Hematopoietic multipotent progenitor cell treated with erythropoietin and hydrocortisone succinate and interleukin-3 and kit ligand, for 4 days (in vitro differentiated cells): ENCODE measurements around the gene MCM8.
"Not testable (repeated sequence)": the region's sequence is repeated elsewhere in the genome, so short reads cannot be mapped to it uniquely, and the experiment has no call there.

ENCODE experiments used
- DNase-seq: peaks from one replicate; pipeline ENCODE4 v3.0.0-alpha.2; 2015

The MCM8 gene

DNA sequence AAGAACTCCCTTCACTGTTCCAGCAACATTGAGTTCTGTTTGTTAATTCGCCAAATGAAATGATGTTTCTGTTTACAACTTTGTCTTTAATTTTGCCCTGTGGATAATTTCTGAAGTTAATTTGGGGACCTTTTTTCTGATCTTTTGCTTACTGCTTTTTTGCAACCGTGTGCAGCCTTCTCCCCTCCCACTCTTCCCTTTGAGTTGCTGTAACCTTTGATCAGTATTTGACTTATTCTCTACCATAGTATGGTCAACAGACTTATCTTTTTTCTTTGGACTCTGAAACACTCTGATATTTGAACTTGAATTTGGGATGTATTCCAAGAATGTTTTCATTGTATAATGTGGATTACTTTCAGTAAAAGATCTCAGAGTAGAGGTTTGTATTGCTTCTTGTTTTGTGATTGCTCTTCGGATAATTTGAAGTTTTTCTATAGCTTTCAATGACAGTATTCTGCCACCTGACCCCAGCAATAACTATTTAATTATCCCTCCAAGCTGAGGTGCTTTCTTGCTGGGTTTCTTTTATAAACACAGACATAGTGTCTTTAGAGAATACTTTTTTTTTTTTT is 57.2 kb downstream of the MCM8 start:
- DNase-seq, result no peak

DNA sequence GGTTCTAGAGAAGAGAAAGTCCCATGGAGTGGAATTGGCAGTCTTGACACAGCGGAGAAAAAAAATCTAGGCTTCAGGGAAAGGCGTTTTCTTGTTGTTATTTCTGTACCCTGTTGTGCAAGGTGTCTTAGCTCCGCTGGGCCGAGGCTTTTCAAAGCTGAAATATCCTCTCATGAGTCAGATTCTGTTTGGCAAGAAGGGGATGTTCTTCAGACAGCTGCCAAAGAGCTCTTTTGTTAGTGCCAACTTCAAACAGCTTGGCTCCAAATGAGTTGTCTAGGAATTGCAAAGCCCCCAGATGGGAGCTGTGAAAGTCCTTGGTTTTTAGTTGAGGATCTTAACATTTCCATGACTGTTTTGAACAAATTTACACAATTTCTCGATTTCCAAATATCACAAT is 57.8 kb downstream of the MCM8 start:
- peak; percentile 62 for DNase-seq

DNA sequence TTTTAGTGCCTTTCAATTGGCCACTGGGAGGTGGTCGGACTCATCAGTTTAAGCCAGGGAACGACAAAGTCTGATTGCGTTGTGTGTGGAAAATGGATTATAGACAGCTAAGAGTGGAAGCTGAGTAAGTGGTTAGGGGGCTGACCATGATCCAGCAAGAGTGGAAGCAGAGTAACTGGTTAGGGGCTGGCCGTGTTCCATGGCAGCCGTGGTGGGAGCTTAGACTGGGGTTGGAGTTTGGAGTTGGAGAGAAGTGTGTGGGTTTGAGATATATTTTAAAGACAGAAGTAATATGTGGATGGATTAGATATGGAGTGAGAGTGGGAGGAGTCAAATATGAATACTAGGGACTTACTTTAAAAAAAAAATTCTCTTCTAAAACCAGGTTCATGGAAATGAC is 61.7 kb downstream of the MCM8 start:
- peak; percentile 65 for DNase-seq

DNA sequence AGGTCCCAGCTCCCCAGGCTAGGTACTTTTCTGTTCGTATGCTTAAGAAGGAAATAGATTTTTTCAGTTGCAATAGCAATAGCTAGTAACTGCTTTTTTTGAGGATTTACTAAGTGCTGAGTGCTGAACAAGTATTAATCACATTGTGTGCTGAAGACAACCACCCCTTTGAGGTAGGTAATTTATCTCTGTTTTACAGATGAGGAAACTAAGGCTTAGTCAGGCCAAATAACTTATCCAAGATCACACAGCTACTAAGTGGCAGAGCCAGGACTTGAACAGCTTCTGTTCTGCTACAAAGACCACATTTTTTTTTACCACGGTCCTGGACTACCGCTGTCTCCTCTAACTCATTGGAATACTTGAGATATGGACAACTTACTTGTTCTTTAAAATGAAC is 63.6 kb downstream of the MCM8 start:
- DNase-seq, result peak; percentile 47

DNA sequence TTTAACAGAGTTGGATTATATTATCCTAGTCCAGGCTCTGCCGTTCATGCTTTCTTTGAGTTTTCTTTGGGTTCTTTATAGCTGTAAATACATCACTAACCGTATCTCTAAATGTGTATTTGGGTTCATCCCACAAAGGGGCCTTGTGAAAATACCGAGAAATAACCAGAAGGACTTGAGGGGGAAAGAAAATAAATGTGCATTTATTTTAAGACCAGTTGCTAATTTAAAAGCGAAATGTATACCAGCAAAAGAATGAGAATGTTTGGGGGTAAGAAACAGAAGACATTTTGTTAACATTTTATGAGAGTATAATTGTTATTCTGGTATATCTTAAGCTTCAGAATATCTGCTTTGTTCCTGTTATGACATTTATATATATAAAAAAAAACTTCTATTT is 64.5 kb downstream of the MCM8 start:
- DNase-seq, result no peak

DNA sequence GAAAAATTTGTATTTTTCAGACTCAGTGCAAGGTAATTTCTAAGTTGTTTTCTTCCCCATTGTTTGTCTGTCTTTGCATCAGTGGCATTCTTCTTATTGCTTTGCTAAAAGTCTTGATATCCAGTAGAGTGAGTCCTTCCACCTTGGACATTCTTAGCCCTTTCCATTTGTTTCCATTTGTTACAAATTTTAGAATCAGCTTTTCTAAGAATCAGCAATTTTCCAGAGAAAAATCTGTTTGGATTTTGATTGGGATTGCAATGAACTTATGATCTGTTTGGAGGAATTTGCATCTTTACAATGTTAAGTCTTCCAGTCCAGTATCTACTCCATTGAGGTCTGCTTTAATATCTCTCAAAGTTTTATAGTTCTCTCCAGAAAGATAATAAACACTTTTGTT is 67.0 kb downstream of the MCM8 start:
- DNase-seq, result no peak

DNA sequence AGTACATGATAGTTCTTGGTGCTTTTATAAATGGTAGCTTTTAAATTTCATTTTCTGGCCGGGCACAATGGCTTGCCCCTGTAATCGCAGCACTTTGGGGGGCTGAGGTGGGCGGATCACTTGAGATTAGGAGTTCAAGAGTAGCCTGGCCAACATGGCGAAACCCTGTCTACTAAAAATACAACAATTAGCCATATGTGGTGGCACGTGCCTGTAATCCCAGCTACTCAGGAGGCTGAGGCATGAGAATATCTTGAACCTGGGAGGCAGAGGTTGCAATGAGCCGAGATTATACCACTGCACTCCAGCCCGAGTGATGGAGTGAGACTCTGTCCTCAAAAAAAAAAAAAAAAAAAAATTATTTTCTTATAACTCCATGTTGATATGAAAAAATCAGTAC is 67.4 kb downstream of the MCM8 start:
- no peak for DNase-seq

DNA sequence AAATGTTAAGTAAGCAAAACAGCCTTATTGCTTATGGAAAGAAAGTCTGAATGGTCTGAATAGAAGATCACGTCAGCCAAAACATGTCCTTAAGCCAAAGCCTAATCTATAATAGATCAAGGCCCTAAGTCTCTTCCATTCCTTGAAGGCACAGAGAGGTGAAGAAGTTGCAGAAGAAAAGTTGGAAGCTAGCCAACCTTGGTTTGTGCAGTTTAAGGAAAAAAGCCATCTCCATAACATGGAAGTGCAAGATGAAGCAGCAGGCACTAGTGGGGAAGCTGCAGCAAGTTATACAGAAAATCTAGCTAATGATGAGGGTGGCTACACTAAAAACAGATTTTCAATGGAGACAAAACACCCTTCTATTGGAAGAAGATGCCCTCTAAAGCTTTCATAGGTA is 74.3 kb downstream of the MCM8 start:
- DNase-seq, result no peak

DNA sequence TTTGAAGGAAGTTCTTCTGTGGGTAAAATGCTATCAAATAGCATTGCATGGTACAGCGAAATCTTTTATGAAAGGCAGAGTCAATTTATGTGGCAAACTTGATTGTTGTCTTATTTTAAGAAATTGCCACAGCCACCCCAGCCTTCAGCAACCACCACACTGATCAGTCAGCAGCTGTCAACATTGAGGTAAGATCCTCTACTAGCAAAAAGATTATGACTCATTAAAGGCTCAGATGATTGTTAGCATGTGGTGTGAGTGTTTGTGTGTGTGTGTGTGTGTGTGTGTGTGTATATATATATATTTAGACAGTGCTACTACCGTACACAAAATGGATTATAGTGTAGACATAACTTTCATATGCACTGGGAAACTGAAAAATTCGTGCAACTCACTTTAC is 75.6 kb downstream of the MCM8 start:
- DNase-seq, result peak; percentile 44

DNA sequence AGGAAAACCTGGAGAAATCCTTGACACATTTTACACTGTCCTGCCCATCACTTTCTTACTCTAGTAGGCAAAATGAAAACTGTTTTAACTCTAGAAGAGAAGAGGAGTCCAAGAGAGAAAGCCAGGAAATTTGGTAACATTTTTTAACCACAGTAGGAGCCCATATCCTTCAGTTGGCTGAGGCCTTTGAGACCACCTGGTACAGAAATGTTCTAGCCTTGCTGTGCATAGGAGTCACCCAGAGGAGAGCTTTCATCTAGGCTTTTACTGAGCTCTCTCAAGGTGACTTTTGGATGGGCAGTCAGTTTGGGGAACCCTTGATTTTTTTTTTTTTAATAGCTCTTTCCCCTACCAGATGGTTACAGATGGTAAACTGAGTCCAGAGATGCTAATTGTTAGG is 78.4 kb downstream of the MCM8 start:
- peak; percentile 59 for DNase-seq

DNA sequence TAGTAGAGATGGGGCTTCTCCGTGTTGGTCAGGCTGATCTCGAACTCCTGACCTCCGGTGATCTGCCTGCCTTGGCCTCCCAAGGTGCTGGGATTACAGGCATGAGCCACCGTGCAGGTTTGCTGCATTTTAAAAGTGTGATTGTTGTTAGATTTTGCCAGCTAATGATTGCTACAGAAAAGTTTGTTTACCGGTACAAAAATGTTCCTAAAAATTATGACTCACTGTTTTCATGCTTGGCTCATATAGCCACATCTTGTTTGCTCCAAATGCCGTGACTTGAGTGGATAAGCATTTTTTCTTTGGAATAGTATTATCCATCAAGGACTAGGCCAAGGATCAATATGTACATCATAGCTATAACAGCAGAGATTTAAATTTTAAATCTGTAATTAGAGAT is 79.1 kb downstream of the MCM8 start:
- DNase-seq, result no peak

DNA sequence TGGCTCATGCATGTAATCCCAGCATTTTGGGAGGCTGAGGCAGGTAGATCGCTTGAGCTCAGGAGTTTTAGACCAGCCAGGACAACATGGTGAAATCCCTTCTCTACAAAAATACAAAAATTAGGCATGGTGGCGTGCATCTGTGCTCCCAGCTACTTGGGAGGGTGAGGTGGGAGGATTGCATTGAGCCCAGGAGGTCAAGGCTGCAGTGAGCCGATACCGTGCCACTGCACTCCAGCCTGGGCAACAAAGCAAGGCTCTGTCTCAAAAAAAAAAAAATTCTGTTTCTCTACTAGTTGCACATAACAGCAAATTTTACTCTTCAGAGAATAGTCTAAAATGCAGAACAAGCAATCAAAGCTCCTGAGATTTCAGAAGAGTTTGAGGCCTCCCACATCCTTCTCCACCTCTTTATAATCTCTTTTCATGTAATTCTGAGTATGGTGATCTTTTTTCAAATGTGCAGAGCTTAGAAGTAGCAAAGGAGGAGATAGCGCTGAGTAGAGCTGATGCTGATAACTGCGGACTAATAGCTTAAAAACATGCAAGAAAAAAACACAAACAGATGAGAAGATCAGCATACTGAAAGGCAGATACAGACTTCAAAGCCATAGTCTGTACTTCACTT is 80.1 kb downstream of the MCM8 start:
- no peak for DNase-seq

DNA sequence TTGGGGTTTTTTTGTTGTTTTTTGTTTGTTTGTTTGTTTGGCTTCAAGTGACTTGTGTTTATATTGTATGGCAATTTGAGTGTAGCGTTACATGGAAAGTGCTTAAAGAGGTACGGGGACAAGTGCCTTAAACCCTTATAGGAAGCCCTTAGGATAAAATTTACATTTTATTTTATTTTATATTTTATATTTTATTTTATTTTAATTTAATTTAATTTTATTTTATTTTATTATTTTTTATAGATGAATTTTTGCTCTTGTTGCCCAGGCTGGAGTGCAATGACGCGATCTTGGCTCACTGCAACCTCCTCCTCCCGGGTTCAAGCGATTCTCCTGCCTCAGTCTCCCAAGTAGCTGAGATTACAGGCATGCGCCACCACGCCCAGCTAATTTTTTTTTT is 82.5 kb downstream of the MCM8 start:
- not testable (repeated sequence) for DNase-seq

DNA sequence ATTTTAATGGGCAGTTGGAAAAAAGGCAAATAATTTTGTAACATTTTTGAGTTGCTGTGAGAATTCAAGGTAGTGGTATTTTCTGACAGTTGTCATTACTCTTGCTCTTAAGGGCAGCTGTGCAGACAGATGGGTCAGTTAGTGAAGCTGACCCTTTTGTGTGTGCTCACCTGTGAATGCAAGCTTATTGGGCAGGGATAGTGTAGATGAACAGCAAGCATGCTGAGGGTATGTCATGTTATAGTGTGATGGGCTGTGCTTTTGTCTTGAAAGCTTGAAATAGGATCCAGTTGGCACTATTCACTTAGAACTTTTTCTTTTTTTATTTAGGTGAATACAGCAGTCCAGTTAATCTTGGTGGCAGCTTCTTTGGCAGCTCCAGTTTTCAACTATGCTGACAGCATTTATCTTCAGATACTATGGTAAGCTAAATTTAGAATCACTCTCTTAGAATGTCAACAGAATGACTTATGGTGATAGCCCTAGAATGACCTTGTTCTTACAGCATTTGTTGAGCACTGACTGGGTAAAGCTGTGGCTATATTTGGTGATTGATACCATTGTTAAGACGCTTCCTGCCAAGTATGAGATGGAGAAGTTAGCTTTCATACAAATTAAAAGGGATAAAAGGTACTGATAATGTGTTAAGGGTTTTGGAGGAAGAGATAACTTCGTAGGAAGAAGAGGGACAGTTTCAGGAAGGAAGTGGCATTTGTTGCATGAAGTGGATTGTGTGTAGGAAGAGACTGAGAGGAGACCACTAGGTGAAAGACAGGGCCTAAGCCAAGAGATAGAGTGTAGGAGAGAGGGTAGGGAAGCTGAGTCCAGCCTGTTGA is 83.9 kb downstream of the MCM8 start:
- DNase-seq, result peak; percentile 51

DNA sequence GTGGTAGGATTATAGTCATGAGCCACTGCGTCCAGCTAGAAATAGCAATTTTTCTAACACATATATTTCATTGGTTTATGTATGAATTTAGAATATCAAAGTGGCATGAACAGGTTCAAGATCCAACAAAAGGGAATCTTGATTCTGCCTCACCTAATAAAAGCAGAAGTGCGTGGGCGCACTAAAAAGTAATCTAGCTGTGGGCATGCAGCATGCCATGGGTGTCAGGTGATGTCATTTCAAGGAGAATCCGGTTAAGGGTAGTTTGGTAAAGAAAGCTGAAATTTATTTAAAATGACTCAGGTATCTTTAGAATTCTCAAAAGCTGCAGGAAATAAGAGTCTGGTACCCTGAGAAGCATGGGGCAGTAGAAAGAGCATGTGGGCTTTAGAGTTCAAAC is 85.8 kb downstream of the MCM8 start:
- DNase-seq, result no peak

DNA sequence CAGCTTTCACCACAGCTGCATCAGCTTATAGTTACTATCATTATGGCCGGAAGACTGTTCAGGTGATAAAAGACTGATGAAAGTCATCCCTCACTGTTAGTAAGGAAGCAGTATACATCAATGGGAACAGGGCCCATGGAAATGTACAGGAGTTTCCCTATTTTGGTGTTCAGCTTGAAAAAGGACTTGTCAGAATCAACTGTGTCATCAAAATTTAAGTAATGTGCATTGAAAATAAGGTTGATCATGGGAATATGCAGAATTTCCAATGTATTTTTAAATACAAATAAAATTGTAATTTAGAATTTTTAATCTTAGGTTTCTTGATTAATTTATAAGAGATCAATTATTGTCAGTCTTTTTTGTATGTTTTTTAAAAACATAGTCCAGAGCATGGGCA is 86.6 kb downstream of the MCM8 start:
- DNase-seq, result no peak

DNA sequence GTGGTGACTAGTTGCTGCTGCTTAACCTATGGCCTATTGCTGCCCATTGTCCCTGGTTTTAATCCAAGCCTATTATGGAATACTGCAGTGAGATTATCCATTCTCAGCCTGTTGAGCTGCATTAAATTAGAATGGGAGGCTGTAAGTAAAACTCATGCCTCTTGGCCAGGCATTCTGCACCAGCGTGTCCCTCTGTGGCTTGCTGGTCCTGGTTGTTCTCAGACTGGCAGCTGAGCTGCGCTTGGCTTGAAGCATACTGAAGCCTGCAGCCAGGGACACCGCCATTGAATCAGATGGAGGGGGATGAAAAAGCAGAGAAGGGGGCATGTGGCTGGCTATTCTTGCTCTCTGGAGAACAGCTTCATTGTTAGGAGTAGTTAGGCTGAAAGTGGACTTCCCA is 87.8 kb downstream of the MCM8 start:
- no peak for DNase-seq

DNA sequence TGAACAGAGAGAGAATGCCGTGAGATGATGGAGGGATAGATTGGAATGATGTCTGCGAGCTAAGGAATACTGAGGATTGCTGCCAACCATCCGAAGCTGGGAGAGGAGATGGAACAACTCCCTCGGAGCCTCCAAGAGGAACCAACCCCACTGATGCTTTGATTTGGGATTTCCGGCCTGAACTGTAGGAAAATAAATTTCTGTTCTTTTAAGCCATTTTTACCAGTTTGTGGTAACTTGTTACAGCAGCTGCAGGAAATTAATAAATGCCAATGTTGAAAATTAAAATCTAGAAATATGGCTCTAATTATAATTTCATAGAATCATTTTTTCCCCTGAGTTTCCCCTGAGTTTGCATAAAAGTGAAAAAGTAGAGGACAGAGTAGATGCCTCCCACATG is 89.3 kb downstream of the MCM8 start:
- no peak for DNase-seq

DNA sequence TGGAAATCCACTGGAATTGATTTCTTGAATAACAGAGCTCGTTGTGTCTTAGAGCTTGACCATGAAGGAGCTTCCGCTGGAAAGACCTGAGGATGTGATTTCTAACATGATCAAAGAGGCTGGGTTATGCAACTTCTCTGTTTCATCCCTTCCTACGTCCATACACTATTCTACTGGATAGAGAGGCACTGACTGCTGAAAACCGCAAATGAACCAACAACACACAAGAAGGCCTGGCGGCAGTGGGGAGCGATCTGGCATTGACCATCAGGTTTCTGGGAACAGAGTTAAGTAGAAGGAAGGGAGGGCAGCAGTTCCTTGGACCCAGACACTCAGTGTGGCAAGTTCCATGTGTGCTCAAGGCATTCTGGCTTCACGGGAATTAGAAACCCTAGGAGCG is 90.1 kb downstream of the MCM8 start:
- DNase-seq, result no peak

DNA sequence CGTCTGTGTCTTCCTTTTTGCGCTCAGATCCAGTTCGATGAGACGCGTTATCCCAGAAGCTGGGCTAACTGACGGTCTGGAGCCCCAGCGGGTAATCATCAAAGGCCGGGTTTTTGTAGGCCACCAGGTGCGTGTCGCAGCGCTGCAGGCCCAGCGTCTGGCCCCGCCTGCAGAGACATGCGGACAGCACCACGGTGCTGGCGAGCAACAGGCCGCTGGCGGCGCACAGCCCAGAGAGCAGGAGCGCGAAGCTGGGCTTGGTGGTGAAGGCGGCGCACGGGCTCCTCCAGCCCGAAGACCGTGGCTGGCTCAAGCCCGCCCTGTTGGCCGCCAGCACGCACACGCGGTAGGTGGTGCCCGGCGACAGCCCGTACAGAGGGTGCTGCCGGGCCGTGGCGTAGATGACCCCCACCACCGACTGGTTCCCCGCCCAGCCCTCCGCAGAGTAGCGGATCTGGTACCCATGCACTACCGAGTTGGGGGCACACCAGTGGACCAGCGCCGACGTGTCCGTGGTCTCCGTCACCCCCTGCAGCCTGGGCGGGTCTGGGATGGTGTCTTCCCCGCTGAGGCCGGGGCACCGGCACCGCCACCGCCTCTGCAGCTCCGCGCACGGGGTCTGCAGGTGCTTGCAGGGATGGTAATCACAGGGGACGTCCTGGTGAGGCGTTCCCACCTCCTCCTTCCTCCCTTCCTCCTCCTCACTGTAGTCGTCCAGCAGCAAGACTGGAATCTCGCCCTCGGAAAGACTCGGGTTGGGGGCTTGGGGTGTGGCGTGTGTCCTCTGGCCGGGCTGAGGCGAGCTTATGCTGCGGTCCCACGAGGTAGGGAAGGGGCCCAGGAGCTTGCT is 90.7 kb downstream of the MCM8 start:
- no peak for DNase-seq

DNA sequence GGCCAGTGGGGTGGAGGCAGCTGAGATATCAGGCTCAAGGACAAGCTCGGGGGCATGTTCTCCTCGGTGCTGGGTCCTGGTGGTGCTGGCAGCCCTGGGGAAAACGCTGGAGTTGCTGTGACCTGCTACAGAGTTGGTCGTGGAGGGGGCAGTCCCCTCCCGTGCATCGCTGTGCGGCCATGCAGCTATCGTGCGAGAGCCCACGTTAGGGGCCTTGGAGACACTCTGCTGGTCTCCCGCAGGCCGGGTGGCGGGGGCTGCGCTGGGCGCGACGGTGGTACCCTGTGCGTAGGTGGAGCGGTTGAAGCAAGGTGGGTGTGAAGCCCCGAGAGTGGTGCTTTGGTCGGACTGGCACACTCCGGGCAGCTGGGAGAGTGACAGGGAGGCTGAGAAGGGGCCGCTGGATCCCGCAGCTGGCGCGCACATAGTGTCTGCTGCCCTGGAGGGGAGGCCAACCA is 91.4 kb downstream of the MCM8 start:
- DNase-seq, result no peak

DNA sequence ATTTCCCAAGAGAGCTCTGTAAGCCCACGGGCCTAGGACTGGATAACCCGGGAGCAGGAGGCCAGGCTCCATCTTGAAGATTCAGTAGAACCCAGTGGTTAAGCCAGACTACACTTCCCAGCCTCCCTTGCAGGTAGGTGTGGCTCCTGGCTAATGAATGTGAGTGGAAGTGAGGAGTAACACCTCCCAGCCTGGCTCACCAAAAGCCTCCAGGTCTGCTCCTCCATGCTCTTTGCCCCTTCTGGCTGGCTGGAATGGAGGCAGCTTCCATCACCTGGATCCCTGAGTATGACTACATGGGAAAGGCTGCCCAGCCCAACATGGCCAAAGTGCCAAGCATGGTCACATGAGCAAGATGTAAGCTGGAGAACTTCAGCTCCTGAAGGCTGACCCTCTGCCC is 93.7 kb downstream of the MCM8 start:
- peak; percentile 30 for DNase-seq

DNA sequence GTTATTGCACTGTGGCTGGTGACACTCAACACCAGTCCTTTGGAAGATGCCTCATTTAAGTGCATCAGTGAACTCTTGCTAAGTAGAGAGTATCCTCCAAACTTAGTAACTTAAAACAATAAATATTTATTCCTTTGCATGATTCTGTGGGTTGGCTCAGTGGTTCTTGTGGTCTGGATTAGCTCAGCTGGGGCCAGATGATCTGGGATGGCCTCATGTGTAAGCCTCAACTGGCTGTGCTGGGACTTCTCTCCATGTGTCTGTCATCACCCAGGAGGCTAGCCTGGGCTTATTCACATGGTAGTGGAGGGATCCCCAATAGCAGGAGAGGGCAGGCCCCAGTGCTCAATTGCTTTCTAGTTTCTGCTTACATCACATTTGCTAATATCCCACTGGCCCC is 95.1 kb downstream of the MCM8 start:
- DNase-seq, result peak; percentile 45
